Activated T-helper 1 cell treated with Interleukin-2 at 50 U/mL for 16 hours (primary cell): ENCODE results near the gene DSTYK.

Source experiments
- DNase-seq: peaks from one replicate; pipeline ENCODE4 v3.0.0-alpha.2; 2020; ENCODE audit warnings: low read depth

The DSTYK gene

DNA sequence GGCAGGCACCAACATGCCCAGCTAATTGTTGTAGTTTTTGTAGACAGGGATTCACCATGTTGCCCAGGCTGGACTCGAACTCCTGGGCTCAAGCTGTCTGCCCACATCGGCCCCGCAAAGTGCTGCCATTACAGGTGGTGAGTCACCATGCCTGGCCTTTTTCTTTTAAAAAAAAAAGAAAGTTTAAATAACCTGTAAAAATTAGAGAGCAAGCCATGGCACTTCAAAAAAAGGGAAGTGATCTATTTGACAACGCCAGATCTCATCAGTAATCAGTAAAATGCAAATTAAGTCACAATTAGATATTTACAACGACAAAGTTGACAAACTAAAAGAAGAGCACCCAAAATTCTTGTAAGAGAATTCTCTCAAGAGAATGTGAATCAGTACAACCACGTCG is 86.8 kb downstream of the DSTYK start:
- DNase-seq: no peak

DNA sequence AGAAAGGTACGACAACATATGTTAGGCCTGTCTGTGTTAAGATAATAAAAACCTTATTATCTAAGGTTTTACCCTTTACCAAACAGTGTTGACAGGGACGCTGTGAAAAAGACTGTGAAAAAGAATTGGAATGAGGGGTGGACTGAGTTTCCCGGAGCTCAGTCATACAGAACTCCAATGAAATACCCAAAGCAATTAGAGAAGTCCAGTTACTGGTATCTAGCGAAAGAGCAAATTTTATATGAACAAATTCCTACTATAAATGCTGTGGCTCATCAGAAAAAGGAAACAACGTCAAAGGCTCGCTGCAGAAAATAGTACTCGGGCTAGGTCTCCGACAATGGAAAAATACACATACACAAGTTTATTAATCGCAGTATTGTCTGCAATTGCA is 89.0 kb downstream of the DSTYK start:
- DNase-seq: no peak

DNA sequence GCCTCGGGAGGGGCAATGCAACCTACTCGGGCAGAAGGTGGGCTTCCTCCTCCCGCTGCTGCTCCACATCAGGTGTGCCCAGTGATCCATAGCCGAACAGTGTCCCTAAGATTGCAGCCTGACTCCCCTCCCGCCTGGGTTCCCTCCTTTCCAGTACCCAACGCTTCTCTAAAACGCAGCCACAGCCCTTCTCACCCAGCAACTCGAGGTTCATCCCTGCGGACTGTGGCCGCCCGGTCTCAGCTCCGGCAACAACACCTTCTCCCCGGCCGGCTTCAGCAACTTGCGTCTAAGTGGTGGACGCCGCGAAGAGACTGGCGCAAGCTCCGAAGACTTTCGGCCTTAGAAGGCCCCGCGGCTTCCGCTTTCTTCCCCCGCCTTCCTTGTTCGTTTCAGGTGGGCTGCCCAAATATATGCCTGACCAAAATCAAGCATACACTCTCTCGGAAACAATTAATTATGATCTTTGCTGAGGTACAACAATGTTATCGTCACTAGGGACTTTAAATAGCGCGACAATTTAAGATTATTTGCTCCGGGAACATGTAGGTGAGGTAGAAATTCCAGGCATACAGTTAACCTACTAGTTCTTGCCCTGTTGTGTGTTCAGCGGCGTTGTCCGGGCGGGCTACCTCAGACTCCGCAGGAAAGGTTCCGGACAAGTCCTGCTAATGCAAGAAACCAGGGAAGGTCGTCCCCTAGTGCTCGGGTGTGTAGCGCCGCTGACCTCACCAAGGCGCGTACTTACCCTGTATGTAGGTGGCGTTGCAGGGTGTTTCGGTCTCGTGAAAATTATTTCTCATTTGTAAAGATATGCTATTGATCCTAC is 89.6 kb downstream of the DSTYK start, which contains the start of gene RBBP5:
Gene RBBP5, minus strand, starts transcription at position 319 of the 829 bp plus-strand sequence. Its CDS starts 105 bp downstream, at position 214.
- DNase-seq: peak; percentile 93

DNA sequence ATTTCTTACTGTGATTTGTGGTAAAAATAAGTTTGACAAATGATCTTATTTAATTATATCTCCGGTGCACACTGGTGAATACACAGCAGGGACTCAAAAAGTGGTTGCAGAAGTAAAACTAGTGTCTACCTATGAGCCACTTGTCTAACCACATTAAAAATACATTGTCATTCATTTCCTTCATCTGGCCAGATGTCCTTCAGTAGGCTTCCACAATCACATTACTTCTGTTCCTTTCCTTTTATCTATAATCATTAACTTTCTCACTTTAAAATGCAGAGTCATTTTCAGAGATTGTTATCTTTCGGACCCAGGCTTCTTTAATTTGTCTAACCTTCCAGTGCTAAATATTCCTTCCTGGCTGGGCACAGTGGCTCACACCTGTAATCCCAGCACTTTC is 92.8 kb downstream of the DSTYK start:
- no peak for DNase-seq

GRCh38 chr1:205111354-205111753 is 100.1 kb downstream of the DSTYK start:
- DNase-seq: no peak

DNA sequence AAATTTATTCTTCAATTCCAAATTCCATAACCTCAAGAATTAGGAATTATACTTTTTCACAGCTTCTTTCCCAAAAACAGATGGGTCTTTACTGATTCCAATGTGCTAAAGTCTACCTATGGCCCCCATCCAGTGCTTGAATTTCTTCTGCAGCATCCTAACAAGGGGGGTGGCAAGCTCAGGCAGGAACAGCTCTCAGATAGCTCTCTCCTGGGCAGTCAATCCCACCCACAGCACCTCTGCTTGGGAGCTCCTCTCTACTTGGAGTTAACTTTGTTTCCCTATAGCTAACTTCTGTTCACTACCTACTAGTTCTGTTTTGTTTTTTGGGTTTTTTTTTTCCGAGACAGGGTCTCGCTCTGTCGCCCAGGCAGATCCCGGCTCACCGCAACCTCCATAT is 101.8 kb downstream of the DSTYK start:
- no peak for DNase-seq

GRCh38 chr1:205109269-205109668 is 102.2 kb downstream of the DSTYK start:
- no peak for DNase-seq

GRCh38 chr1:205108464-205108863 is 103.0 kb downstream of the DSTYK start:
- DNase-seq: no peak

DNA sequence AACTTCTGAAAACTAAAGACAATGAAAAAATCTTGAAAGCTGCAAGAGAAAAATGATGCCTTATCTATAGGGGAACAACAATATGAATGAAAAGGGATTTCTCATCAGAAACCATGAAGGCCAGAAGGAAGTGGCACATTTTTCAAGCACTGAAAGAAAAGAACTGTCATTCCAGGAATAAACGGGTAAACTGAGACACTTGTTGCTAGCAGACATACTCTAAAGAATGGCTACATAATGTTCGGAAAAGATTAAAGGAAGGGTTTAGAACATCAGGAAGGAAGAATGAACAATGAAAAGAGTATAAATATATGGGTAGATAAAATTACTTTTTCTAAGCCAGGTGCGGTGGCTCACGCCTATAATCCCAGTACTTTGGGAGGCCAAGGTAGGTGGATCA is 104.2 kb downstream of the DSTYK start:
- no peak for DNase-seq

DNA sequence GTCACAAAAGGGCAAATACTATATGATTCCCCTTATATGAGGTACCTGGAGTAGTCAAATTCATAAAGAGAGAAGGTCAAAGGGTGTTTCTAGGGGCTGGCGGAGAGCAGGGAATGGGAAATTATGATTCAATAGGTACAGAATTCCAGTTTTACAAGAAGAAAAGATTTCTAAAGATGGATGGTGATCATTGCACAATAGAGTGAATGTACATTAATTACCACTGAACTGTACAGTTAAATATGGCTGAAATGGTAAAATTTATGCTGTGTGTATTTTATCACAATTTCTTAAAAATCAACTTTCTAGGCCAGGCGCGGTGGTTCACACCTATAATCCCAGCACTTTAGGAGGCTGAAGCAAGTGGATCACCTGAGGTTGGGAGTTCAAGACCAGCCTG is 109.1 kb downstream of the DSTYK start:
- no peak for DNase-seq

DNA sequence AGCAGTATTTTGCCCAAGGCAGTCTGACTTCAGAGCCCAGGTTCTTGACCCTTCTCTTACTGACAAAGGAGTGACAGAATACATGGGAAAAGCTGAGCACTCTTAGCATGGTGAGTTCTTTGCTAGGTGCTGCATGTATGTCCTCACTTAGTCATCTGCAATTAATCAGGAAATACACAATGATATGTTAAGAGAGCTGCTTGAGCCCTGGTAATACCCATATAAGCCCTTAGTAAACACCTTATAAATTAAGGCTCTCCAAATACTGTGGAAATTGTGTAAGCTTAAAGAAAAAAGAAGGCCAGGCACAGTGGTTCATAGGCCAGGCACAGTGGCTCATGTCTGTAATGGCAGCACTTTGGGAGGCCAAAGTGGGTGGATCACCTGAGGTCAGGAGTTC is 113.3 kb downstream of the DSTYK start:
- DNase-seq: no peak

DNA sequence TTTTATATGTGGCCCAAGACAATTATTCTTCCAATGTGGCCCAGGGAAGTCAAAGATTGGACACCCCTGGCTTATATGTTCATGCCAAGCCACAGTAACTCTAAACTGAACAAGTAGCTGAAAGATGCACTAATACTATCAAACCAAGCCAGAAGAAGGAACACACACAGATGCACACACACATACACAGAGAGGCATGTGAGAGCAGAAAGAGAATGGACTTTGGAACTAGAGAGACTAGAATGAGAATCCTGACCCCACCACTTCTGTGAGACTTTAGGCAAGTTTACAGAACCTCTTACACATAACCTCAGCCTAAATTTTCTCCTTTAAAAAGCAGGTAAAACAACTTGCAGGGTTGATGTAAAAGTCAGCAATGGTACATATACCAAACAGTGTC is 116.1 kb downstream of the DSTYK start:
- no peak for DNase-seq
